Hippocampal formation (tissue), 2 donors: ENCODE measurements around the gene AQP3.
"Not testable (repeated sequence)": the region's sequence is repeated elsewhere in the genome, so short reads cannot be mapped to it uniquely, and the experiment has no call there.

Experiments
- DNase-seq, 2 donors: peaks; one replicate each; lab custom pipeline; 2025; lab: John Stamatoyannopoulos, UW

The AQP3 gene

GRCh38 chr9:33446946-33447798 is at the start of gene AQP3:
TSS of gene AQP3 (minus strand) at chr9:33447593. CDS start at chr9:33447530, 63 bp downstream.
- peak in 1 of 2 donors; percentile 12 for DNase-seq

- DNase-seq = not testable (repeated sequence)
These were observed 46.4 kb upstream of the AQP3 start for GRCh38 chr9:33493819-33494218.

- DNase-seq = no peak
These were observed 41.7 kb upstream of the AQP3 start for GRCh38 chr9:33489066-33489465.

GRCh38 chr9:33485312-33485711 is 37.9 kb upstream of the AQP3 start:
- not testable (repeated sequence) for DNase-seq

- DNase-seq = no peak
These were observed 33.6 kb upstream of the AQP3 start for GRCh38 chr9:33480976-33481375.

GRCh38 chr9:33480106-33480505 is 32.7 kb upstream of the AQP3 start:
- DNase-seq = no peak

GRCh38 chr9:33476503-33476902 is 29.1 kb upstream of the AQP3 start:
- DNase-seq = no peak

GRCh38 chr9:33475357-33475756 is 28.0 kb upstream of the AQP3 start:
- no peak for DNase-seq

- peak; percentile 97 to 98 for DNase-seq
These were observed 26.4 kb upstream of the AQP3 start, which contains the start of gene NOL6 for GRCh38 chr9:33473643-33474352. TSS of gene NOL6 (minus strand) at chr9:33473924. CDS start at chr9:33473842, 82 bp downstream.

- no peak for DNase-seq
These were observed 25.7 kb upstream of the AQP3 start for GRCh38 chr9:33472881-33473615.

- DNase-seq = no peak
These were observed 24.9 kb upstream of the AQP3 start for GRCh38 chr9:33472171-33472880.

GRCh38 chr9:33471361-33471760 is 24.0 kb upstream of the AQP3 start:
- DNase-seq = no peak

- DNase-seq = no peak
These were observed 22.5 kb upstream of the AQP3 start for GRCh38 chr9:33469891-33470290.

GRCh38 chr9:33468797-33469621 is 21.6 kb upstream of the AQP3 start:
- DNase-seq = no peak

- DNase-seq = no peak
These were observed 20.9 kb upstream of the AQP3 start for GRCh38 chr9:33468215-33468730.

GRCh38 chr9:33467526-33467925 is 20.1 kb upstream of the AQP3 start:
- DNase-seq = no peak

GRCh38 chr9:33466565-33467495 is 19.4 kb upstream of the AQP3 start:
- DNase-seq = no peak

GRCh38 chr9:33465596-33466564 is 18.5 kb upstream of the AQP3 start:
- no peak for DNase-seq
